ENCODE data around the gene GRAP2.
"Not testable (repeated sequence)": the region's sequence is repeated elsewhere in the genome, so short reads cannot be mapped to it uniquely, and the experiment has no call there.

Gene GRAP2

DNA sequence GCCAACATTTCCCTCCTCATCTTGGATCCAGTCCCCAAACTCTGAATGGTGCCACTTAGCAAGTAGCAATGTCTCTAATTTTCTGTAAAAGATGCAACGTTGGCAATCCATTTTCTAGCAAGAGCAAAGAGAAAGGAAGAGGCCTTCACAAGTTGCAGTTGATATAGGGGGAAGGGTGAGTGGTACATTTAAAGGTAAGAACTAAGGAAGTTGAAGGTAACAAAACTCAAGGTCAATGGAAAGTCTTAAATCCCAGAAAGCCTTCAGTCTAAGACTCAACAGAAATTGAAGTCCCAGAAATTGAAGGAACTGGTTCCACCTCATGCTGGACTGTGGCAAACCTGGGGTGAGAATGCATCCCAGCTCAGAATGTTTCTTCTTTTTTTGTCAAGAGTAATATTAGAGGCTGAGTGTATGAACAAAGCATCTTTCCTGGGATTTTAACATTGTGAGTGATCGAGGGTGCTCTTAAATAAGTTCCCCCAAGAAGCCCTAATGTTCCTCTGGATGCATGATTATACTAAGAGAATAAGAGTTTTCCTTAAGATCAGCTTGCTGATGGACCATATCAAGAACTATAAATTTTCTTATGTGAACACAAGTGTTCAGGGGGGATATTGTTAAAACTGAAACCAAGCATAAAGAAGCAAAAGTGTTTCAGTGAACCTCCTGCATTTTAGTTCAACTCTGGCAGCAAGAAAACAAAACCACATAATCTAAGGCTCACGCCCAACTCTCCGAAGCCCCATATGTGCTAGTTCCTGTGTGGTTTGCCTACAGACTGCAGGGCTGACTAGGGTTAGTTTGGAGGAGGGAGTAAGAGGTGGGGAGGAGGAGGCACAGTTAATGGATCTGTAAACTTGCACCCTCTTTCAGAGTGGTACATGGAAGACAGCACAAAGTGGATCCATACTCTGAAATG, at the start of gene GRAP2:
GRAP2 (plus strand) TSS at position 779 of the 922 bp plus-strand sequence. CDS start 46,023 bp downstream, outside the sequence.
- no peak within 1 kb of the TSS for H3K4me3 ChIP-seq (ENCODE audit: low read depth, low read length)

- no peak overlapping the region for H3K4me3 ChIP-seq (ENCODE audit: low read depth, low read length)
Observed at GRCh38 chr22:39851606-39852315, 49.1 kb upstream of the GRAP2 start.

- no peak overlapping the region for H3K4me3 ChIP-seq (ENCODE audit: low read depth, low read length)
Observed at GRCh38 chr22:39852799-39853198, 48.1 kb upstream of the GRAP2 start.

DNA sequence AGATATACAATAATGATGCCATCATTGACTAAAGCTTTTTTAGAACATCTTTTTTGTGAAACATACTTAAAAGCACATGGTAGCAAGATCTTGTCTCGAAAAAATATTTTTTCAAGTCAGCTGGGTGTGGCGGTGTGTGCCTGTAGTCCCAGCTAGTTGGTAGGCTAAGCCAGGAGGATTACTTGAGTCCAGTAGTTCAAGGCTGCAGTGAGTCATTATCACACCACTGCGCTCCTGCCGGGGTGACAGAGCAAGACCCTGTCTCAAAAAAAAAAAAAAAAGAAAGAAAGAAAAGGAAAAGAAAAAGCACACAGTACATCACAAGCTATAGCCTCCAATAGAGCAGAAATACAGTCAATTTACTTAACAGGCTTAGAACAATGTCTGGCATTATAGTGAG, 44.3 kb upstream of the GRAP2 start:
- no peak overlapping the region for H3K4me3 ChIP-seq (ENCODE audit: low read depth, low read length)

- H3K4me3 ChIP-seq (ENCODE audit: low read depth, low read length), result no peak overlapping the region
Observed at GRCh38 chr22:39859903-39860588, 40.8 kb upstream of the GRAP2 start.

- H3K4me3 ChIP-seq (ENCODE audit: low read depth, low read length), result no peak overlapping the region
Observed at GRCh38 chr22:39868741-39869140, 32.1 kb upstream of the GRAP2 start.

GRCh38 chr22:39869797-39870196, 31.1 kb upstream of the GRAP2 start:
- not testable (repeated sequence) for H3K4me3 ChIP-seq (ENCODE audit: low read depth, low read length)

DNA sequence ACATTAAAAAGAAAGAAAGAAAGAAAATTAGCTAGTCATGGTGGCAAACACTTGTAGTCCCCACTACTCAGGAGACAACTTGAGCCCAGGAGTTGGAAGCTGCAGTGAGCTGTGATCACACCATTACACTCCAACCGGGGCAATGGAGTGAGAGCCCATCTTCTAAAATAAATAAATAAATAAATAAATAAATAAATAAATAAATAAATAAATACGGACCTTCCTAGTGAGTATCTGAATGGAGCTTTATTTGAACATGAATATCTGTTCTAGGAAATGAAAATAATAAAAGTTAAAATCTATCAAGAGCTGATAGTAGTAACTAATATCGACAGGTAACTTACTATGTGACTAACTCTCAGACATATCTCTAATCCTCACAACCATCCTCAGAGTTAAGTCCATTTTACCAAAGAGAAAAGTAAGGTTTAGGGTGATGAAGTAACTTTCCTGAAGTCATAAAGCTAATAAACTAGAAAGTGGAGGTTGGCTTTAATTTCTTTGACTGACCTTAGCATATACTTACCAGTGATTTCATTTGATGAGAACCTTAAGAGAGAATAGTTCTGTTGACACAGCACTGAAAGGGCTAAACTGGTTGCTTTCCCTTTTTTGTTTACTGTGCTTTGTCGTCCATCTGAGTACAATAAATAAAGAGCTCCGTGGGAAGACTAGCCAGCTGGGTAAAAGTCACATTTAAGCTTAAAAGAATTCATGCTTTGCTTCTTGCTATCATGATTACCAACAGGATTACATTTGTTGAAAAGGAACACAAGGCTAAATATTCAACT, 29.7 kb upstream of the GRAP2 start:
- H3K4me3 ChIP-seq (ENCODE audit: low read depth, low read length), result no peak overlapping the region

- H3K4me3 ChIP-seq (ENCODE audit: low read depth, low read length), result no peak overlapping the region
Observed at GRCh38 chr22:39872548-39872947, 28.3 kb upstream of the GRAP2 start.

GRCh38 chr22:39873965-39874364, 26.9 kb upstream of the GRAP2 start:
- H3K4me3 ChIP-seq (ENCODE audit: low read depth, low read length), result no peak overlapping the region

- not testable (repeated sequence) for H3K4me3 ChIP-seq (ENCODE audit: low read depth, low read length)
Observed at GRCh38 chr22:39875176-39875885, 25.6 kb upstream of the GRAP2 start.

- no peak overlapping the region for H3K4me3 ChIP-seq (ENCODE audit: low read depth, low read length)
Observed at GRCh38 chr22:39877079-39877845, 23.6 kb upstream of the GRAP2 start.

GRCh38 chr22:39880722-39881121, 20.2 kb upstream of the GRAP2 start:
- no peak overlapping the region for H3K4me3 ChIP-seq (ENCODE audit: low read depth, low read length)

DNA sequence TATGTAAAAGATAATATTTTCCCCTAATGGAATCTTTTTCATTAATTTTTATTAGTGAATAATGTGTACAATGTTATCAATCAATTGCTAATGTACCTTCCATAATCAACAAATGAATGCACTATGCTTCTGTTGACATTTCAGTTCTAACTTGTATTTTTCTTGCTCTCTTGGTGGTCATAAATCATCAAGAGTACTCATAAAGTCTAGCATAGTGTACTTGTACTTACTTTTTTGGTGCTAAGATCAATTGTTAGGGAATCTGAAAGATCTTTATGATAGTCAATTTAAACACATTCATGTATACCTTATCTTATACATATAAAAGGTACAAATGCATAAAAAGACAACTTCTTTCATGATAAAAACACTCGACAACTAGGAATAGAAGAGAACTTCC, 17.8 kb upstream of the GRAP2 start:
- H3K4me3 ChIP-seq (ENCODE audit: low read depth, low read length), result no peak overlapping the region

DNA sequence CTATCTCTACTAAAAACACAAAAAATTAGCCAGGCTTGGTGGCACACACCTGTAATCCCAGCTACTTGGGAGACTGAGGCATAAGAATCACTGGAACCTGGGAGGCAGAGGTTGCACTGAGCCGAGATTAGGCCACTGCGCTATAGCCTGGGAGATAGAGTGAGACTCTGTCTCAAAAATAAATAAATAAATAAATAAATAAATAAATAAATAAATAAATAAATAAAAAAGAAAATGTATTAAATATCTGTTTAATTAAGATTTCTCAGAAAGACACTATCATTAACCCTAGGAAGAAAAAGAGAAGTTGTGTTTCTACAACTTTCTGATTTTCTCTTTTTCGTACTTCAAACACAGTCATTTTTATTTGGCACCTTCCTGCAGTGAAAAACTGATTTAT, 11.0 kb upstream of the GRAP2 start:
- not testable (repeated sequence) for H3K4me3 ChIP-seq (ENCODE audit: low read depth, low read length)

- no peak within 1 kb of the TSS for H3K4me3 ChIP-seq (ENCODE audit: low read depth, low read length)
Observed at GRCh38 chr22:39893526-39893925, 7.4 kb upstream of the GRAP2 start, which contains the start of gene ENTHD1. Gene ENTHD1 (minus strand): TSS chr22:39893760. CDS start chr22:39887748, 6,012 bp downstream.

DNA sequence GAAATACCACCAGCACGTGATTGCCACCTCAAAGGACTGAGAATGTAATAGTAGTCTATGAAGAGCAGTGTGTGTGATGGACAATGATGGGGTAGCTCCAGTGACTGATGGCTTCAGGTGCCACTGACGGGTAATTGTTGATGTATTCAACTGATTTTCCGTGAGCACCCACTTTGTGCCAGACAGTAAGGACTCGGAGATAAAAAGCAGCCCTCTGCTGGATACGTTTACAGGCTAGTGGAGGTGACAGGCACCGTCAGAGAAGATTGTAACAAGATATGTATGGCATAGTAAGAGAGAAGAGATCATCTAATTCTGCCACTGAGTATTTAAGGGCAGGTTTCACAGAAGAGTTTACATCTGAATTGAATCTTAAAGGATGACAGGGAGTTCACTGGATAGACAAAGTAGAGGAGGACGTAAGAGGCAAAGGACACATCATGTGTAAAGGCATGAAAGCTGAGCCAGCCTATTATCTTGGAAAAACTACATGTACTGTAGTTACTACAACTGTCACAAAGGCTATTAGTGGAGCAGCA, 6.3 kb upstream of the GRAP2 start:
- H3K4me3 ChIP-seq (ENCODE audit: low read depth, low read length), result no peak overlapping the region

GRCh38 chr22:39895682-39896081, 5.2 kb upstream of the GRAP2 start:
- H3K4me3 ChIP-seq (ENCODE audit: low read depth, low read length), result no peak overlapping the region

All from iPS-11a (cell line).